Lower leg skin (tissue), 4 donors: ENCODE results near the gene SLC34A3. TPM values are rescaled to one million over a fixed set of nuclear protein-coding genes. Genes with fewer than 3 reads are reported as not detected.

ENCODE experiments used
- DNase-seq, 2 donors: peaks; one replicate each; pipeline ENCODE4 v3.0.0-alpha.2; 2019; ENCODE audit warnings: low spot score in 2 of 2
- H3K4me3 ChIP-seq: fragments of 200-600 bp; sonication (generic); 2 replicates; pipeline ENCODE4 v1.5.1; 2017; ENCODE audit warnings: mild to moderate bottlenecking, low read depth; ENCODE audit not compliant: poor library complexity, severe bottlenecking
- POLR2A ChIP-seq, 2 donors: fragments of 450-650 bp; IDR thresholded peaks; one replicate each; pipeline ENCODE4 v1.6.1; 2016 to 2017; ENCODE audit warnings: antibody characterized with exemption in 2 of 2, mild to moderate bottlenecking in 1 of 2, moderate library complexity in 1 of 2
- WGBS, 2 donors: methylation state at CpG; one replicate each; pipeline ENCODE4 v1.1.5; 2018; 5-methylcytosine and 5-hydroxymethylcytosine counted together
- intact Hi-C: fragments of 100-400 bp; cut with DNase I; formaldehyde crosslinking; loops from one replicate; pipeline ENCODE4 v1.15.0; 2023; ENCODE audit warnings: low total_unique reads
- total RNA-seq, 4 donors: library from RNA; depleted of rRNA; stranded (reverse); fragments of >200 nt; gene quantifications; one replicate each; pipeline ENCODE4 v1.1.0, GENCODE V29; 2016
- TF ChIP-seq, protein P1 (sequence below), 3 donors: fragments of 450-650 bp; IDR thresholded peaks; one replicate each; pipeline ENCODE4 v1.5.1; 2016; ENCODE audit warnings: antibody characterized with exemption in 3 of 3, mild to moderate bottlenecking in 3 of 3, moderate library complexity in 2 of 3

Gene SLC34A3
- total RNA-seq, 4 donors from 2014 or later = 1.6 TPM; not detected in 3

DNA sequence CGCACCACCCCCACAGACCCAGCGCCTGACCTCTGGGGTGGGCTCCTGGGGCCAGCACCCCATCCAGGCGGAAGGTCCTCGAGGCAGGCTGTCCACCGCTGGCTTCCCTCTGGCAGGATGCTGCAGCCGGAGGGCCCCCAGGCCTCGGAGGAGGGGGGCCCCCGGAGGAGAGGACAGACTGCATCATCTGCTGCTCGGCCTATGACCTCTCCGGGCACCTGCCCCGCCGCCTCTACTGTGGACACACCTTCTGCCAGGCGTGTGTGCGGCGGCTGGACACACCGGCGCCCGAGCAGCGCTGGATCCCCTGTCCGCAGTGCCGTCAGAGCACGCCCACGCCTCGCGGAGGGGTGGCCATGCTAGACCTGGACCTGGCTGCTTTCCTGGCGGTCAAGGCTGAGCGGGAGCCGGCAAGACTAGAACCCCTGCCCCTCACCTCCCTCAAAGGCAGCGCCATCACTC lies 2.2 kb upstream of the SLC34A3 start:
- intact Hi-C loops = loop anchor here (5.0 kb wide), 1 partner anchor 111 kb away; no protein-coding TSS in a partner anchor
- TF ChIP-seq, protein P1, sequence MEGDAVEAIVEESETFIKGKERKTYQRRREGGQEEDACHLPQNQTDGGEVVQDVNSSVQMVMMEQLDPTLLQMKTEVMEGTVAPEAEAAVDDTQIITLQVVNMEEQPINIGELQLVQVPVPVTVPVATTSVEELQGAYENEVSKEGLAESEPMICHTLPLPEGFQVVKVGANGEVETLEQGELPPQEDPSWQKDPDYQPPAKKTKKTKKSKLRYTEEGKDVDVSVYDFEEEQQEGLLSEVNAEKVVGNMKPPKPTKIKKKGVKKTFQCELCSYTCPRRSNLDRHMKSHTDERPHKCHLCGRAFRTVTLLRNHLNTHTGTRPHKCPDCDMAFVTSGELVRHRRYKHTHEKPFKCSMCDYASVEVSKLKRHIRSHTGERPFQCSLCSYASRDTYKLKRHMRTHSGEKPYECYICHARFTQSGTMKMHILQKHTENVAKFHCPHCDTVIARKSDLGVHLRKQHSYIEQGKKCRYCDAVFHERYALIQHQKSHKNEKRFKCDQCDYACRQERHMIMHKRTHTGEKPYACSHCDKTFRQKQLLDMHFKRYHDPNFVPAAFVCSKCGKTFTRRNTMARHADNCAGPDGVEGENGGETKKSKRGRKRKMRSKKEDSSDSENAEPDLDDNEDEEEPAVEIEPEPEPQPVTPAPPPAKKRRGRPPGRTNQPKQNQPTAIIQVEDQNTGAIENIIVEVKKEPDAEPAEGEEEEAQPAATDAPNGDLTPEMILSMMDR (IDR thresholded peaks at IDR 0.05) = no peak
- no peak for TF ChIP-seq POLR2A (IDR thresholded peaks at IDR 0.05)
- no peak overlapping the region for H3K4me3 ChIP-seq
- WGBS, 2 donors = 71 to 75% methylated on average over 21 to 25 of the region's 29 CpGs
- DNase-seq = no peak

GRCh38 chr9:137228968-137229896 lies 1.5 kb upstream of the SLC34A3 start:
- TF ChIP-seq, protein P1 (IDR thresholded peaks at IDR 0.05) = no peak
- no peak for TF ChIP-seq POLR2A (IDR thresholded peaks at IDR 0.05)
- intact Hi-C loops = loop anchor here (5.0 kb wide), 1 partner anchor 112 kb away; no protein-coding TSS in a partner anchor
- 61 to 62% methylated on average over 16 to 22 of the region's 27 CpGs for WGBS, 2 donors
- H3K4me3 ChIP-seq = no peak overlapping the region
- no peak for DNase-seq

DNA sequence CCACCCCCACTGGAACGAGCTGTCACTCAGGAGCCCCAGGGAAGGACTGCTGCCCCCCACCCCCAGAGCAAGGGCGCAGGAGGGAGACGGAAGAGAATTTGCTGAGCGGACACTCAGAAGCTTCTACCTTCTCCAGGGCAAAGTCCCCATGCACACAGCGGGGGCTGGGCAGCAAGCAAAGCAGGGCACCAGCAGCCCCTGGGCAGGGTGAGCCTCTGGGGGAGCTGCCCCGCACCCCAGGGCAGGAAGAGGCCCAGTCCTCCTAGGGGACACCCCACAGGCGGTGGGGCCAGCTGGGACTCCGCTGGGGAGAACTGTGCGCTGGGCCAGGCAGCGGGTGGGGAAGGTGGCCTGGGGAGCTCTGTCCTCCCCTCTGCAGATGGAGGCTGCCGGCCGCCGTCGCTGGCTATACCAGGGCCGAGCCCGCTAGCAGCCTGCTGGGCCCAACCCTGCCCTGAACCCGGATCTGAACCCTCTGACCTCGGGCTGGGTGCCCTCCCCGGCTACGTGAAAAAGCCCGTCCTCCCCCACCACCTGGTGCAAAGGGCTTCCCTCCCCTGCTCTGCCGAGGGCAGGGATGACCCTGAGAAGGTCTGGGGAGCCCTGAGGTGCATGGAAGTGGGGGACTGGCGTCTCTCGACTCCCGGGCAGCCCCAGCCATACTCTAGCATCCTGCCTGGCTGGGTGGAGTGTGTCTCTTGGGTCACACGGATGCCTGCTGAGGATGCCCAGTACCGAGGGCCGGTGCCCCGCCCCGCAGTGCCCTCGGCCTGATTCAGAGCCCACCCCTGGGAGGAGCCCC lies 597 bp upstream of the SLC34A3 start:
- DNase-seq = no peak
- 42 to 60% methylated on average over 6 to 20 of the region's 31 CpGs for WGBS, 2 donors
- no peak overlapping the region for H3K4me3 ChIP-seq
- intact Hi-C loops = loop anchor here (2.0 to 5.0 kb wide), 2 partner anchors 55 to 113 kb away; no protein-coding TSS in a partner anchor
- TF ChIP-seq POLR2A (IDR thresholded peaks at IDR 0.05) = no peak
- TF ChIP-seq, protein P1 (IDR thresholded peaks at IDR 0.05) = no peak

DNA sequence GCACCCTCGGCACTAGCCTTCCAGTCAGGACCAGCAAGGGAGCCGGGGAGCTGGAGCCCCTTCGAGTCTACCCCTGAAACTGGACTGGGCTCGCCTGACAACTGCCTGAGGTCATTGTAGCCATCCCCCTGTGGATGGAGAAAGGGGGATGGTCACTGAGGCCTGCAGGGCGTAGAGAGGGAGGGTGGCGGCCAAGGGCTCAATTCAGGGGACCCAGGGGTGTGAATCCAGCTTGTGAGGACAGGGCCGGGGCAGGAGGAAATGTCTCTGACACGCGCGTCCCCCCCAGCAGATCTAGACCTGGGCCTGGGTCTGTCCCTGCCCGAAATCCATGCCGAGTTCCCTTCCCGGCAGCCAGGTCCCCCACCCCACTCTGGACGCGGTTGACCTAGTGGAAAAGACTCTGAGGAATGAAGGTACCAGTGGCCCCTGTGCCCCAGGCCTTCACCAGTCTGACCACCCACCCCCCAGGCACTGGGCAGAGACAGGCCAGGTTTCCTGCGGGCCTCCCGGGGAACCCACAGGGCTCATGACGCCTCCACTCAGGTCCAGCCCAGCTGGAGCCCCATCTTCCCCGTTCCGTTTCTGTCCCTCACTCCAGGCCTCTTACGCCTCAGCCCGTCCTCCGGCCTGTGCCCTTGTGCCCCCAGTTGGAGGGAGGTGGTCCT lies 805 bp downstream of the SLC34A3 start:
- 79 to 80% methylated on average over 20 to 23 of the region's 23 CpGs for WGBS, 2 donors
- DNase-seq = no peak
- TF ChIP-seq, protein P1 (IDR thresholded peaks at IDR 0.05) = no peak
- TF ChIP-seq POLR2A (IDR thresholded peaks at IDR 0.05) = no peak
- intact Hi-C loops = loop anchor here (2.0 kb wide), 1 partner anchor 57 kb away; no protein-coding TSS in a partner anchor
- H3K4me3 ChIP-seq = no peak overlapping the region

- intact Hi-C loops = no loop called here
- DNase-seq = no peak
- no peak overlapping the region for H3K4me3 ChIP-seq
- 55 to 62% methylated on average over 10 of the region's 10 CpGs for WGBS, 2 donors
- TF ChIP-seq, protein P1 (IDR thresholded peaks at IDR 0.05) = no peak
- no peak for TF ChIP-seq POLR2A (IDR thresholded peaks at IDR 0.05)
Observed at GRCh38 chr9:137232101-137232500, 1.4 kb downstream of the SLC34A3 start.
